ENCODE results near the gene PHYHD1.

Gene PHYHD1

GRCh38 chr9:128969491-128969890 lies 48.7 kb downstream of the PHYHD1 start:
- DNase-seq (ENCODE audit: low read depth in 2 of 3, low spot score in 2 of 3) = no peak

- DNase-seq (ENCODE audit: low read depth in 2 of 3, low spot score in 2 of 3) = no peak
These were observed 52.2 kb downstream of the PHYHD1 start for GRCh38 chr9:128972956-128973355.

GRCh38 chr9:128979111-128979510 lies 58.3 kb downstream of the PHYHD1 start:
- no peak for DNase-seq (ENCODE audit: low read depth in 2 of 3, low spot score in 2 of 3)

GRCh38 chr9:128983536-128983935 lies 62.8 kb downstream of the PHYHD1 start:
- no peak for DNase-seq (ENCODE audit: low read depth in 2 of 3, low spot score in 2 of 3)

GRCh38 chr9:128986671-128987070 lies 65.9 kb downstream of the PHYHD1 start:
- DNase-seq (ENCODE audit: low read depth in 2 of 3, low spot score in 2 of 3) = no peak

GRCh38 chr9:128987805-128988204 lies 67.0 kb downstream of the PHYHD1 start:
- DNase-seq (ENCODE audit: low read depth in 2 of 3, low spot score in 2 of 3) = no peak

Measured in activated CD8-positive, alpha-beta memory T cell treated with anti-CD3 and anti-CD28 coated beads for 48 hours (primary cell).